Caco-2 (cell line): ENCODE results near the gene PLPP3. TPM values are rescaled to one million over a fixed set of nuclear protein-coding genes. Genes with fewer than 3 reads are reported as not detected.

Source experiments
- BruUV-seq: library from RNA; stranded (reverse); fragments of 400-500 nt; replicated peaks from 2 replicates; lab custom pipeline; 2021; lab: Mats Ljungman, UMichigan
- CTCF ChIA-PET: fragments of 300-600 bp; sonication (Branson Sonifier 250); formaldehyde crosslinking; loops from one replicate; lab custom pipeline; 2022; ENCODE audit warnings: antibody characterized with exemption; lab: Charles Lee
- POLR2A ChIA-PET: fragments of 300-600 bp; sonication (Branson Sonifier 250); formaldehyde crosslinking; loops from one replicate; lab custom pipeline; 2022; ENCODE audit warnings: antibody characterized with exemption; lab: Charles Lee
- DNase-seq, 2 experiments: peaks; one replicate each; pipeline versions ENCODE4 v3.0.0 to v3.0.0-alpha.2; 2020 to 2022
- H3K27me3 ChIP-seq: replicated peaks from 2 replicates; pipeline ENCODE4 v1.6.0; 2011; ENCODE audit warnings: low read length; ENCODE audit not compliant: control insufficient read depth, insufficient read depth
- H3K36me3 ChIP-seq: 2 replicates; pipeline ENCODE4 v1.5.1; 2011; ENCODE audit warnings: low read length; ENCODE audit not compliant: control insufficient read depth, insufficient read depth
- H3K4me1 ChIP-seq: fragments of 250-450 bp; sonication (Bioruptor Pico); 2 replicates; pipeline ENCODE4 v1.5.1; 2020; ENCODE audit warnings: mild to moderate bottlenecking
- H3K4me3 ChIP-seq: 2 replicates; pipeline ENCODE4 v1.5.1; 2011; ENCODE audit warnings: low read depth, mild to moderate bottlenecking, control low read depth, low read length
- H3K9me3 ChIP-seq: fragments of 250-450 bp; sonication (Bioruptor Pico); 2 replicates; pipeline ENCODE4 v1.5.1; 2020; ENCODE audit warnings: mild to moderate bottlenecking, moderate library complexity
- H3K27ac Mint-ChIP-seq: one replicate; pipeline ENCODE4 v1.8.0; 2022; ENCODE audit warnings: mixed read lengths; ENCODE audit not compliant: unreplicated experiment
- H3K27me3 Mint-ChIP-seq: one replicate; pipeline ENCODE4 v1.8.0; 2022; ENCODE audit warnings: mixed read lengths; ENCODE audit not compliant: insufficient read depth, unreplicated experiment
- H3K36me3 Mint-ChIP-seq: one replicate; pipeline ENCODE4 v1.8.0; 2022; ENCODE audit warnings: mild to moderate bottlenecking, mixed read lengths; ENCODE audit not compliant: insufficient read depth, unreplicated experiment
- H3K4me1 Mint-ChIP-seq: one replicate; pipeline ENCODE4 v1.8.0; 2022; ENCODE audit warnings: low read depth, mixed read lengths; ENCODE audit not compliant: unreplicated experiment
- H3K4me3 Mint-ChIP-seq: one replicate; pipeline ENCODE4 v1.8.0; 2022; ENCODE audit warnings: mild to moderate bottlenecking, moderate library complexity, mixed read lengths; ENCODE audit not compliant: unreplicated experiment
- H3K9me3 Mint-ChIP-seq: one replicate; pipeline ENCODE4 v1.8.0; 2022; ENCODE audit warnings: mixed read lengths; ENCODE audit not compliant: unreplicated experiment
- intact Hi-C: fragments of 100-400 bp; cut with micrococcal nuclease; formaldehyde crosslinking; loops from one replicate; pipeline ENCODE4 v1.10.0; 2022; ENCODE audit not compliant: unreplicated experiment
- total RNA-seq: library from RNA; stranded (reverse); gene quantifications from 2 replicates; pipeline ENCODE4 v1.2.3, GENCODE V29; 2022
- TF ChIP-seq, protein P1 (sequence below), 2 experiments: fragments of 200-600 bp in 1 of 2; IDR thresholded peaks; 1 replicate in 1 of 2; 2 replicates in 1 of 2; pipeline versions ENCODE4 v1.5.1 to v1.8.0; 2011 to 2022; ENCODE audit warnings: antibody characterized with exemption in 1 of 2, control low read depth in 1 of 2, inconsistent platforms in 1 of 2, low read depth in 1 of 2, low read length in 1 of 2, mild to moderate bottlenecking in 1 of 2, moderate library complexity in 1 of 2; ENCODE audit not compliant: insufficient read depth in 1 of 2, severe bottlenecking in 1 of 2, unreplicated experiment in 1 of 2

The PLPP3 gene
- total RNA-seq, 1 experiment from 2014 or later, result 41.0 TPM

DNA sequence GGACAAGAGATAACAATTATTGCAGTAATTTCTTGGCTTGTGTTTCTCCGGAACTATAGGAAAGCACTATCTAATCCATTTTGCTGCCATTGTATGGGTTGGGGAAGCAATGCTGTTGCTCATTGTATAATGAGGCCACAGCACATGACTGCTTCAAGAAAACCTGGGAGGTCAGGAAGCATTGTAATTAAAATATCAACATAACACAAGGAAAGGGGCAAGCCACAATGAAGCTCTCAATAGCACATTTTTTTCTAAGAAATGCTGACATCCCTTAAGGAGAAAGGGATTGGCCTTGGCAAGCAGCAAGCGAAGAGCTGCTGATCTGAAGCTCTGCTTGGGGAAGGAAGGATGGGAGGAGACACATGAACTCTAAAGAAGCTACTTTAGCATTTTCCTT is 44.0 kb downstream of the PLPP3 start:
- Mint-ChIP-seq H3K27ac (no peak overlapping the region), H3K27me3 (no peaks in the 10 kb centered on the region), H3K36me3 (peaks cover 34% of the 10 kb centered on the region), H3K4me3 (no peak overlapping the region), H3K9me3 (no peaks in the 10 kb centered on the region), H3K4me1 (peaks cover 13% of the 10 kb centered on the region)
- intact Hi-C loops, result loop anchor here (5.0 kb wide), 1 partner anchor 42 kb away; the partner anchor contains the start of gene PLPP3
- Histone ChIP-seq H3K36me3 (no peaks in the 10 kb centered on the region; the same call in none of the 2 replicates), H3K27me3 (no peaks in the 10 kb centered on the region), H3K9me3 (no peaks in the 10 kb centered on the region), H3K4me3 (no peak overlapping the region), H3K4me1 (peaks cover 31% of the 10 kb centered on the region)
- CTCF ChIA-PET, result no interaction called here
- no peak for DNase-seq
- POLR2A ChIA-PET, result no interaction called here
- TF ChIP-seq, protein P1, sequence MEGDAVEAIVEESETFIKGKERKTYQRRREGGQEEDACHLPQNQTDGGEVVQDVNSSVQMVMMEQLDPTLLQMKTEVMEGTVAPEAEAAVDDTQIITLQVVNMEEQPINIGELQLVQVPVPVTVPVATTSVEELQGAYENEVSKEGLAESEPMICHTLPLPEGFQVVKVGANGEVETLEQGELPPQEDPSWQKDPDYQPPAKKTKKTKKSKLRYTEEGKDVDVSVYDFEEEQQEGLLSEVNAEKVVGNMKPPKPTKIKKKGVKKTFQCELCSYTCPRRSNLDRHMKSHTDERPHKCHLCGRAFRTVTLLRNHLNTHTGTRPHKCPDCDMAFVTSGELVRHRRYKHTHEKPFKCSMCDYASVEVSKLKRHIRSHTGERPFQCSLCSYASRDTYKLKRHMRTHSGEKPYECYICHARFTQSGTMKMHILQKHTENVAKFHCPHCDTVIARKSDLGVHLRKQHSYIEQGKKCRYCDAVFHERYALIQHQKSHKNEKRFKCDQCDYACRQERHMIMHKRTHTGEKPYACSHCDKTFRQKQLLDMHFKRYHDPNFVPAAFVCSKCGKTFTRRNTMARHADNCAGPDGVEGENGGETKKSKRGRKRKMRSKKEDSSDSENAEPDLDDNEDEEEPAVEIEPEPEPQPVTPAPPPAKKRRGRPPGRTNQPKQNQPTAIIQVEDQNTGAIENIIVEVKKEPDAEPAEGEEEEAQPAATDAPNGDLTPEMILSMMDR (IDR thresholded peaks at IDR 0.05; ENCODE audit: insufficient read depth in 1 of 2, low read depth in 1 of 2, low read length in 1 of 2, severe bottlenecking in 1 of 2, unreplicated experiment in 1 of 2), result no peak
- no TSS peak for BruUV-seq

DNA sequence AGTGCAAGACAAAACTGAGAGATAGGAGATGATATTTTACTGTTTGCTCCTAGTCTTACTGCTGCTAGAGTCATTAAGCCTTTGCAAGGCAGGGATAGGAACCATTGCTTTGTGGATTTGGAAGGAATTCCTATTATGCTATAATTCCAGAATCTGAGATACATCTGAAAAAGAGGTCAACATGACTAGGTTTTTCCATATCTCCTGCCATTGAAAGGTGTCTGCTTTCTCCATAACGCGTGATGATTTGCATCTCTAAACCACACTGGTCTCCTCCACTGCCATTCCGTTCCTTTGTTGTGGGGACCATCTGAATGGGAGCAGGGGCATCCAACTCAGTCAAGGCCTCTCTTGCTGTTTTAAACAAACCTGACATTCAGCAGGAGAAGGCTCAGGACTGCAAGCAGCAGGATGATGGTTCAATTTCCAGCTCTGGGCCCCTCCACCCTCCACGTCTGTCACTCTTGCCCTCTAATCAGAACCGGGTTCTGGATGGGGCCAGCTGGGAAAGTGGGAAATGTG is 45.2 kb downstream of the PLPP3 start:
- Mint-ChIP-seq H3K27me3 (no peaks in the 10 kb centered on the region), H3K4me1 (peaks cover 13% of the 10 kb centered on the region), H3K9me3 (no peaks in the 10 kb centered on the region), H3K36me3 (peaks cover 28% of the 10 kb centered on the region), H3K4me3 (peak overlapping the region; percentile 19), H3K27ac (no peak overlapping the region)
- Histone ChIP-seq H3K4me1 (peaks cover 31% of the 10 kb centered on the region), H3K36me3 (no peaks in the 10 kb centered on the region; the same call in none of the 2 replicates), H3K9me3 (no peaks in the 10 kb centered on the region), H3K27me3 (no peaks in the 10 kb centered on the region), H3K4me3 (no peak overlapping the region)
- intact Hi-C loops, result no loop called here
- ChIA-PET POLR2A (no interaction called here), CTCF (no interaction called here)
- BruUV-seq, result no TSS peak
- DNase-seq, result no peak
- TF ChIP-seq, protein P1 (IDR thresholded peaks at IDR 0.05; ENCODE audit: insufficient read depth in 1 of 2, low read depth in 1 of 2, low read length in 1 of 2, severe bottlenecking in 1 of 2, unreplicated experiment in 1 of 2), result no peak

DNA sequence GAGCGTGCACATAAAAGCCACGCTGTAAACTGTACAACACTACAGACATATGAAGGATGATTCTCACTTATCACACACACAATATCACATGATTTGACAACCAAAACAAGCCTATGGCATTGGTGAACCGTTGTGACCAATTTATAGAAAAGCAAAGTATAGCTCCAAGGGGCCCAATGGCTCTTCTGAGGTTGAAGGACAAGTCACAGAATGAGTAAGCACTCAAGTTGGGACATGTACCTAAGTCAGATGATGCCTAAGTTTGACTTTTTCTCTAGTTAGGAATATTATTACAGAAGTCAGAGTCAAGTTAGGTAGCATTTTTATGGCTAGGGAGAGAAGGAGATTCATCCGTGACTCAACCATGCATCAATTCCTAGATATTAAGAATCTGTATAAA is 45.7 kb downstream of the PLPP3 start:
- ChIA-PET POLR2A (no interaction called here), CTCF (no interaction called here)
- no peak overlapping the region for H3K4me3 ChIP-seq
- no TSS peak for BruUV-seq
- DNase-seq, result no peak
- Mint-ChIP-seq H3K36me3 (peaks cover 27% of the 10 kb centered on the region), H3K27me3 (no peaks in the 10 kb centered on the region), H3K27ac (no peak overlapping the region), H3K4me3 (no peak overlapping the region), H3K9me3 (no peaks in the 10 kb centered on the region), H3K4me1 (peaks cover 13% of the 10 kb centered on the region)
- TF ChIP-seq, protein P1 (IDR thresholded peaks at IDR 0.05; ENCODE audit: insufficient read depth in 1 of 2, low read depth in 1 of 2, low read length in 1 of 2, severe bottlenecking in 1 of 2, unreplicated experiment in 1 of 2), result no peak
- H3K4me1 ChIP-seq, result peaks cover 34% of the 10 kb centered on the region
- H3K9me3 ChIP-seq, result no peaks in the 10 kb centered on the region
- no peaks in the 10 kb centered on the region; the same call in none of the 2 replicates for H3K36me3 ChIP-seq
- no peaks in the 10 kb centered on the region for H3K27me3 ChIP-seq
- intact Hi-C loops, result no loop called here
